UCSD-AML1 (cell line): ENCODE data around the gene GNG4.
"Not testable (repeated sequence)": the region's sequence is repeated elsewhere in the genome, so short reads cannot be mapped to it uniquely, and the experiment has no call there.

Experiments
- DNase-seq: peaks from one replicate; lab custom pipeline; 2025; ENCODE audit not compliant: unreplicated experiment; lab: John Stamatoyannopoulos, UW

GNG4 gene

GRCh38 chr1:235628316-235629005 is 21.1 kb downstream of the GNG4 start:
- DNase-seq = no peak

GRCh38 chr1:235625831-235626230 is 23.8 kb downstream of the GNG4 start:
- no peak for DNase-seq

- no peak for DNase-seq
Measured at GRCh38 chr1:235625340-235625739, 24.2 kb downstream of the GNG4 start.

- DNase-seq = no peak
Measured at GRCh38 chr1:235624721-235625333, 24.8 kb downstream of the GNG4 start.

GRCh38 chr1:235622936-235623779 is 26.4 kb downstream of the GNG4 start:
- no peak for DNase-seq

GRCh38 chr1:235619149-235619548 is 30.4 kb downstream of the GNG4 start:
- not testable (repeated sequence) for DNase-seq

GRCh38 chr1:235617808-235618207 is 31.8 kb downstream of the GNG4 start:
- no peak for DNase-seq

GRCh38 chr1:235617140-235617539 is 32.4 kb downstream of the GNG4 start:
- DNase-seq = no peak

GRCh38 chr1:235614442-235614954 is 35.1 kb downstream of the GNG4 start:
- no peak for DNase-seq

- no peak for DNase-seq
Measured at GRCh38 chr1:235613602-235614001, 36.0 kb downstream of the GNG4 start.

- DNase-seq = no peak
Measured at GRCh38 chr1:235612761-235613160, 36.8 kb downstream of the GNG4 start.

GRCh38 chr1:235610157-235610556 is 39.4 kb downstream of the GNG4 start:
- no peak for DNase-seq

GRCh38 chr1:235608278-235608677 is 41.3 kb downstream of the GNG4 start:
- DNase-seq = no peak

- no peak for DNase-seq
Measured at GRCh38 chr1:235607284-235607683, 42.3 kb downstream of the GNG4 start.

GRCh38 chr1:235601104-235601503 is 48.5 kb downstream of the GNG4 start:
- no peak for DNase-seq

- no peak for DNase-seq
Measured at GRCh38 chr1:235599536-235599935, 50.0 kb downstream of the GNG4 start.

- DNase-seq = no peak
Measured at GRCh38 chr1:235597867-235598553, 51.6 kb downstream of the GNG4 start.

GRCh38 chr1:235595079-235595478 is 54.5 kb downstream of the GNG4 start:
- DNase-seq = no peak

GRCh38 chr1:235594281-235594895 is 55.2 kb downstream of the GNG4 start:
- DNase-seq = not testable (repeated sequence)

- DNase-seq = no peak
Measured at GRCh38 chr1:235588916-235589515, 60.6 kb downstream of the GNG4 start.
